IMR-90 (cell line): ENCODE results near the gene PLPP7. TPM values are rescaled to one million over a fixed set of nuclear protein-coding genes. Genes with fewer than 3 reads are reported as not detected.

Experiments used
- ATAC-seq: fragments of 200-7000 bp; cut with Tn5 transposase; 2 replicates; pipeline ENCODE4 v1.9.1; 2020; ENCODE audit warnings: low read depth, mild to moderate bottlenecking, moderate library complexity
- BruUV-seq: library from RNA; stranded (reverse); fragments of 400-500 nt; replicated peaks from 2 replicates; lab custom pipeline; 2021; lab: Mats Ljungman, UMichigan
- CTCF ChIA-PET: fragments of 300-600 bp; formaldehyde crosslinking; extraction: SDS; loops from one replicate; lab custom pipeline; 2021; ENCODE audit warnings: antibody characterized with exemption; lab: Yijun Ruan, JAX
- POLR2A ChIA-PET: fragments of 300-600 bp; sonication (Branson Sonifier 250); formaldehyde crosslinking; loops from one replicate; lab custom pipeline; 2022; ENCODE audit warnings: antibody characterized with exemption; ENCODE audit not compliant: unreplicated experiment; lab: Charles Lee
- DNase-seq: peaks from one replicate; pipeline ENCODE4 v3.0.0; 2013
- H2AFZ ChIP-seq: replicated peaks from 2 replicates; pipeline ENCODE3; 2013; ENCODE audit warnings: low read length, mild to moderate bottlenecking; ENCODE audit not compliant: poor library complexity
- H2AK5ac ChIP-seq: 2 replicates; pipeline ENCODE4 v1.6.1; 2013; ENCODE audit warnings: low read depth, low read length, inconsistent platforms
- H2AK9ac ChIP-seq: replicated peaks from 2 replicates; pipeline ENCODE3; 2013; ENCODE audit warnings: mild to moderate bottlenecking, low read depth, low read length, moderate library complexity; ENCODE audit not compliant: poor library complexity
- H2BK120ac ChIP-seq: 2 replicates; pipeline ENCODE4 v1.6.1; 2013; ENCODE audit warnings: low read depth, low read length, inconsistent platforms
- H2BK15ac ChIP-seq: 3 replicates; pipeline ENCODE4 v1.6.1; 2013; ENCODE audit warnings: low read depth, low read length, inconsistent platforms
- H2BK20ac ChIP-seq: 2 replicates; pipeline ENCODE4 v1.6.1; 2013; ENCODE audit warnings: low read depth, mild to moderate bottlenecking, inconsistent platforms, low read length, moderate library complexity
- H2BK5ac ChIP-seq: 2 replicates; pipeline ENCODE4 v1.6.1; 2013; ENCODE audit warnings: mild to moderate bottlenecking, low read depth, low read length, inconsistent platforms; ENCODE audit not compliant: poor library complexity, severe bottlenecking
- H3K14ac ChIP-seq: replicated peaks from 2 replicates; pipeline ENCODE4 v1.6.1; 2013; ENCODE audit warnings: low read depth, low read length, inconsistent platforms
- H3K18ac ChIP-seq: 2 replicates; pipeline ENCODE4 v1.6.1; 2013; ENCODE audit warnings: low read depth, low read length, control low read depth
- H3K23ac ChIP-seq: 2 replicates; pipeline ENCODE4 v1.6.1; 2013; ENCODE audit warnings: low read depth, low read length, inconsistent platforms
- H3K27ac ChIP-seq: 2 replicates; pipeline ENCODE4 v1.5.1; 2013; ENCODE audit warnings: mild to moderate bottlenecking, control low read depth, low read length; ENCODE audit not compliant: insufficient read depth
- H3K27me3 ChIP-seq: 2 replicates; pipeline ENCODE4 v1.6.1; 2013; ENCODE audit warnings: low read length; ENCODE audit not compliant: control insufficient read depth, insufficient read depth
- H3K36me3 ChIP-seq: 2 replicates; pipeline ENCODE4 v1.6.1; 2013; ENCODE audit warnings: low read length, mixed read lengths; ENCODE audit not compliant: control insufficient read depth, insufficient read depth
- H3K4ac ChIP-seq: 2 replicates; pipeline ENCODE4 v1.6.1; 2013; ENCODE audit warnings: low read depth, low read length, inconsistent platforms
- H3K4me1 ChIP-seq: 2 replicates; pipeline ENCODE4 v1.6.1; 2013; ENCODE audit warnings: low read length, mixed read lengths; ENCODE audit not compliant: control insufficient read depth, insufficient read depth
- H3K4me2 ChIP-seq: 2 replicates; pipeline ENCODE4 v1.6.1; 2013; ENCODE audit warnings: low read depth, mild to moderate bottlenecking, control low read depth, low read length, moderate library complexity
- H3K4me3 ChIP-seq: 2 replicates; pipeline ENCODE4 v1.5.1; 2013; ENCODE audit warnings: low read depth, mild to moderate bottlenecking, control low read depth, low read length, moderate library complexity; ENCODE audit not compliant: insufficient read depth
- H3K56ac ChIP-seq: 2 replicates; pipeline ENCODE4 v1.6.1; 2013; ENCODE audit warnings: low read length, inconsistent platforms; ENCODE audit not compliant: insufficient read depth; ENCODE audit errors: extremely low read depth
- H3K79me1 ChIP-seq, 2 experiments: 2 replicates each; pipeline ENCODE4 v1.6.1; 2013; ENCODE audit warnings: low read length in 2 of 2, inconsistent platforms in 1 of 2, low read depth in 1 of 2
- H3K9ac ChIP-seq: 2 replicates; pipeline ENCODE4 v1.6.1; 2013; ENCODE audit warnings: low read depth, low read length, control low read depth
- H3K9me1 ChIP-seq: 2 replicates; pipeline ENCODE4 v1.6.1; 2013; ENCODE audit warnings: low read length, inconsistent platforms; ENCODE audit not compliant: insufficient read depth
- H3K9me3 ChIP-seq: 2 replicates; pipeline ENCODE4 v1.6.1; 2013; ENCODE audit warnings: low read length; ENCODE audit not compliant: control insufficient read depth, insufficient read depth
- H4K20me1 ChIP-seq: 2 replicates; pipeline ENCODE4 v1.6.1; 2013; ENCODE audit warnings: low read length, inconsistent platforms; ENCODE audit not compliant: insufficient read depth
- H4K5ac ChIP-seq: 2 replicates; pipeline ENCODE4 v1.6.1; 2013; ENCODE audit warnings: mild to moderate bottlenecking, low read depth, low read length, control low read depth
- H4K8ac ChIP-seq, 2 experiments: 2 replicates each; pipeline ENCODE4 v1.6.1; 2013; ENCODE audit warnings: low read depth in 2 of 2, low read length in 2 of 2, control low read depth in 1 of 2, inconsistent platforms in 1 of 2
- H4K91ac ChIP-seq: 2 replicates; pipeline ENCODE4 v1.6.1; 2013; ENCODE audit warnings: low read depth, low read length, inconsistent platforms; ENCODE audit not compliant: insufficient read depth
- BHLHE40 ChIP-seq: fragments of 150-350 bp; IDR thresholded peaks from 2 replicates; pipeline ENCODE4 v1.6.1; 2016; ENCODE audit warnings: mild to moderate bottlenecking, low read depth, low read length
- CEBPB ChIP-seq: IDR thresholded peaks from 2 replicates; pipeline ENCODE4 v1.6.1; 2012; ENCODE audit warnings: low read depth, low read length, improper control_type of control experiment
- CHD1 ChIP-seq: IDR thresholded peaks from 2 replicates; pipeline ENCODE4 v1.6.1; 2012; ENCODE audit warnings: low read depth, low read length, improper control_type of control experiment
- CTCF ChIP-seq: conservative IDR thresholded peaks from 2 replicates; pipeline ENCODE4 v1.5.1; 2012; ENCODE audit warnings: mild to moderate bottlenecking, low read depth, low read length, improper control_type of control experiment
- ELK1 ChIP-seq: fragments of 150-350 bp; IDR thresholded peaks from 2 replicates; pipeline ENCODE4 v1.6.1; 2016; ENCODE audit warnings: low read depth, mild to moderate bottlenecking, low read length, moderate library complexity, borderline replicate concordance
- FOS ChIP-seq: fragments of 150-350 bp; IDR thresholded peaks from 2 replicates; pipeline ENCODE4 v1.6.1; 2016; ENCODE audit warnings: low read depth, low read length
- MAFK ChIP-seq: IDR thresholded peaks from 2 replicates; pipeline ENCODE4 v1.6.1; 2012; ENCODE audit warnings: low read depth, low read length, improper control_type of control experiment
- MXI1 ChIP-seq: IDR thresholded peaks from 2 replicates; pipeline ENCODE4 v1.6.1; 2012; ENCODE audit warnings: low read depth, mild to moderate bottlenecking, low read length, moderate library complexity, borderline replicate concordance
- NFE2L2 ChIP-seq: fragments of 150-350 bp; IDR thresholded peaks from 2 replicates; pipeline ENCODE4 v1.6.1; 2016; ENCODE audit warnings: low read depth, mild to moderate bottlenecking, low read length
- POLR2A ChIP-seq: IDR thresholded peaks from 2 replicates; pipeline ENCODE4 v1.6.1; 2012; ENCODE audit warnings: mild to moderate bottlenecking, low read depth, low read length
- RAD21 ChIP-seq: IDR thresholded peaks from 2 replicates; pipeline ENCODE4 v1.6.1; 2012; ENCODE audit warnings: low read length, improper control_type of control experiment
- RCOR1 ChIP-seq: IDR thresholded peaks from 2 replicates; pipeline ENCODE4 v1.6.1; 2012; ENCODE audit warnings: mild to moderate bottlenecking, low read length, improper control_type of control experiment; ENCODE audit not compliant: insufficient replicate concordance
- RFX5 ChIP-seq: IDR thresholded peaks from 2 replicates; pipeline ENCODE4 v1.8.0; 2012; ENCODE audit warnings: low read depth, mild to moderate bottlenecking, low read length, moderate library complexity
- SMC3 ChIP-seq: fragments of 150-350 bp; IDR thresholded peaks from 2 replicates; pipeline ENCODE4 v1.6.1; 2016; ENCODE audit warnings: low read depth, mild to moderate bottlenecking, antibody characterized with exemption, low read length, moderate library complexity
- WGBS, 2 experiments: methylation state at CpG; one replicate each; pipeline versions ENCODE4 v1.1.5 to v1.1.7; 2013; ENCODE audit warnings: missing lambda C conversion rate in 2 of 2; ENCODE audit not compliant: insufficient read length in 1 of 2; ENCODE audit errors: extremely low coverage in 2 of 2; 5-methylcytosine and 5-hydroxymethylcytosine counted together
- dilution Hi-C: fragments of 300-500 bp; cut with HindIII; formaldehyde crosslinking; loops from one replicate; pipeline ENCODE4 v1.14.3; 2018; ENCODE audit warnings: low sequenced_read_pairs; ENCODE audit not compliant: unreplicated experiment
- in situ Hi-C: fragments of 300-500 bp; cut with MboI; formaldehyde crosslinking; loops from 3 replicates; pipeline ENCODE4 v1.14.3; 2019; ENCODE audit warnings: low sequenced_read_pairs, inconsistent platforms, mixed read lengths
- intact Hi-C: fragments of 100-400 bp; cut with micrococcal nuclease; formaldehyde crosslinking; loops from 2 replicates; pipeline ENCODE4 v1.10.0; 2022
- polyA plus RNA-seq, 3 experiments: library from polyadenylated mRNA; depleted of rRNA; stranded (reverse); fragments of >200 nt; gene quantifications; 2 replicates each; pipeline ENCODE4 v1.2.3, GENCODE V29; 2012; ENCODE audit warnings: low replicate concordance in 1 of 3
- total RNA-seq: library from RNA; depleted of rRNA; stranded (reverse); fragments of >200 nt; gene quantifications from 2 replicates; pipeline ENCODE4 v1.2.3, GENCODE V29; 2012
- TF ChIP-seq, protein P1 (sequence below): fragments of 150-350 bp; IDR thresholded peaks from 2 replicates; pipeline ENCODE4 v1.6.1; 2017; ENCODE audit warnings: mild to moderate bottlenecking, antibody characterized with exemption, low read length, low read depth

Gene PLPP7
- total and polyA plus RNA-seq, 2 of the 4 experiments (the other 2 are of a cell fraction): 0.54 to 1.2 TPM

- no peak overlapping the region for H2BK15ac ChIP-seq
- no peak overlapping the region for H3K18ac ChIP-seq
- H3K27ac ChIP-seq: no peak overlapping the region
- no peak overlapping the region for H3K56ac ChIP-seq
- H2BK120ac ChIP-seq: no peak overlapping the region
- H3K79me1 ChIP-seq: no peaks in the 10 kb centered on the region
- H2BK5ac ChIP-seq: no peak overlapping the region
- no peak overlapping the region for H2AK9ac ChIP-seq
- H3K14ac ChIP-seq: no peak overlapping the region
- no peaks in the 10 kb centered on the region for H3K4me1 ChIP-seq
- ATAC-seq (no peak), DNase-seq (no peak)
- TF ChIP-seq, protein P1, sequence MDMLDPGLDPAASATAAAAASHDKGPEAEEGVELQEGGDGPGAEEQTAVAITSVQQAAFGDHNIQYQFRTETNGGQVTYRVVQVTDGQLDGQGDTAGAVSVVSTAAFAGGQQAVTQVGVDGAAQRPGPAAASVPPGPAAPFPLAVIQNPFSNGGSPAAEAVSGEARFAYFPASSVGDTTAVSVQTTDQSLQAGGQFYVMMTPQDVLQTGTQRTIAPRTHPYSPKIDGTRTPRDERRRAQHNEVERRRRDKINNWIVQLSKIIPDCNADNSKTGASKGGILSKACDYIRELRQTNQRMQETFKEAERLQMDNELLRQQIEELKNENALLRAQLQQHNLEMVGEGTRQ: no peak
- TF ChIP-seq RAD21: no peak
- no peak for TF ChIP-seq RFX5
- TF ChIP-seq NFE2L2: no peak
- no peak for TF ChIP-seq MAFK
- no peak for TF ChIP-seq BHLHE40
- no peak for TF ChIP-seq CTCF
- TF ChIP-seq FOS: no peak
- no peak for TF ChIP-seq POLR2A
- no peak for TF ChIP-seq CHD1
- TF ChIP-seq SMC3: no peak
- no peak for TF ChIP-seq ELK1
- TF ChIP-seq CEBPB: no peak
- TF ChIP-seq MXI1: no peak
- no peak for TF ChIP-seq RCOR1
- dilution Hi-C loops (no loop called here), in situ Hi-C loops (no loop called here), intact Hi-C loops (no loop called here)
- H4K5ac ChIP-seq: no peak overlapping the region
- H3K27me3 ChIP-seq: no peaks in the 10 kb centered on the region; the same call in 1 of the 2 replicates
- H3K4me3 ChIP-seq: no peak overlapping the region
- H3K9me3 ChIP-seq: no peaks in the 10 kb centered on the region
- H3K4me2 ChIP-seq: peak overlapping the region; percentile 93; the same call in 1 of the 2 replicates
- no peak overlapping the region for H2BK20ac ChIP-seq
- H4K91ac ChIP-seq: no peak overlapping the region
- BruUV-seq: no TSS peak
- peak overlapping the region; percentile 96 for H2AFZ ChIP-seq
- H4K8ac ChIP-seq: no peak overlapping the region
- H3K9ac ChIP-seq: no peak overlapping the region
- no peak overlapping the region for H2AK5ac ChIP-seq
- POLR2A ChIA-PET: no interaction called here
- no peaks in the 10 kb centered on the region for H3K9me1 ChIP-seq
- CTCF ChIA-PET: interaction anchor here (0.6 to 1.9 kb wide), 6 partner anchors 15 to 125 kb away, joined by 3 to 5 read pairs (median 3); no protein-coding TSS in a partner anchor
- no peak overlapping the region for H3K23ac ChIP-seq
- no peak overlapping the region for H3K4ac ChIP-seq
- 25% methylated on average over 1 of the region's 5 CpGs; no CpG with 5 or more reads in 1 of the 2 experiments for WGBS, 2 experiments
- no peaks in the 10 kb centered on the region for H3K36me3 ChIP-seq
- no peaks in the 10 kb centered on the region; the same call in 1 of the 2 replicates for H4K20me1 ChIP-seq
Measured at GRCh38 chr9:131349522-131349880, 60.0 kb downstream of the PLPP7 start.
